ENCODE measurements around the gene DLGAP4. TPM values are rescaled to one million over a fixed set of nuclear protein-coding genes. Genes with fewer than 3 reads are reported as not detected.

The DLGAP4 gene
- total and polyA plus RNA-seq, 10 of the 15 experiments (the other 5 are each of a cell fraction or from before 2014, with no cell fraction given) = 0.42 to 43.3 (median 19.0) TPM

DNA sequence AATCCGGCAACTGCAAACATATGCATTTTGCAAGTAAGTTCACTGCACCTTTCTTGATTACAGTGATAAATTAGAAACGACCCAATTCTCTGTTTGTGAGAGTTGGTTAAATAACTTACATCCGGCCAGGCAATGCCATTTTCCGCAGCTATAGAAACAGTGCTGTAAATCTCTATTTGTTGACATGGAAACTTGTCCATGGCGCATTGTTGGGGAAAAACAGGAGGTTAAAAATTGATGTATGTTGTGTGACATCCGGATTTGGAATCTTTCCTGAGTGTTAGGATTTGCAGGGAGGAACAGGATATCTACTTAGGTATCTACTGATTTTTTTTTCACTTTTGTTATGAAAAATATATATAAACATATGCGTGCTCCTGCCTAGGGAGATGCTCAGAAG, 66.5 kb downstream of the DLGAP4 start (continued):
- TF ChIP-seq RELB (IDR thresholded peaks at IDR 0.05; ENCODE audit: low read depth) = no peak
- TF ChIP-seq CBX3 (IDR thresholded peaks at IDR 0.05; ENCODE audit: borderline replicate concordance, low read depth) = no peak

- CTCF ChIA-PET = interaction anchor here (1.2 kb wide), 1 partner anchor 67 kb away, joined by 3 read pairs; no protein-coding TSS in a partner anchor
- SMC1A ChIA-PET (ENCODE audit: uncharacterized antibody, unreplicated experiment) = no interaction called here
- Histone ChIP-seq H3K27ac (ENCODE audit: control insufficient read depth, insufficient read depth) (no peak overlapping the region), H3K4me2 (ENCODE audit: control insufficient read depth, insufficient read depth) (no peak overlapping the region), H4K20me1 (ENCODE audit: control insufficient read depth, insufficient read depth) (no peaks in the 10 kb centered on the region), H3K4me1 (ENCODE audit: control insufficient read depth, insufficient read depth, low read length) (no peaks in the 10 kb centered on the region), H2AFZ (ENCODE audit: control insufficient read depth, low read depth, low read length) (no peak overlapping the region), H3K36me3 (ENCODE audit: control insufficient read depth in 2 of 2, insufficient read depth in 2 of 2, low read length in 1 of 2) (no peaks in the 10 kb centered on the region), H3K9ac (ENCODE audit: control insufficient read depth, insufficient read depth, low read length) (no peak overlapping the region), H3K79me2 (ENCODE audit: control insufficient read depth, insufficient read depth, low read length) (no peaks in the 10 kb centered on the region), H3K27me3 (replicated peaks in 1 of 2; ENCODE audit: control insufficient read depth in 2 of 2, insufficient read depth in 2 of 2, low read length in 1 of 2) (no peaks in the 10 kb centered on the region; a peak in 1 of 4 replicates), H3K9me3 (replicated peaks; ENCODE audit: control insufficient read depth, insufficient read depth, low read length) (no peaks in the 10 kb centered on the region), H3K4me3 (no peak overlapping the region)
- no peak for TF ChIP-seq SUPT20H (IDR thresholded peaks at IDR 0.05; ENCODE audit: borderline replicate concordance, control insufficient read depth, low read depth, low read length)
- TF ChIP-seq, protein P1, sequence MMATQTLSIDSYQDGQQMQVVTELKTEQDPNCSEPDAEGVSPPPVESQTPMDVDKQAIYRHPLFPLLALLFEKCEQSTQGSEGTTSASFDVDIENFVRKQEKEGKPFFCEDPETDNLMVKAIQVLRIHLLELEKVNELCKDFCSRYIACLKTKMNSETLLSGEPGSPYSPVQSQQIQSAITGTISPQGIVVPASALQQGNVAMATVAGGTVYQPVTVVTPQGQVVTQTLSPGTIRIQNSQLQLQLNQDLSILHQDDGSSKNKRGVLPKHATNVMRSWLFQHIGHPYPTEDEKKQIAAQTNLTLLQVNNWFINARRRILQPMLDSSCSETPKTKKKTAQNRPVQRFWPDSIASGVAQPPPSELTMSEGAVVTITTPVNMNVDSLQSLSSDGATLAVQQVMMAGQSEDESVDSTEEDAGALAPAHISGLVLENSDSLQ (IDR thresholded peaks at IDR 0.05) = no peak
- no peak for TF ChIP-seq FOXK2 (IDR thresholded peaks at IDR 0.05)
- TF ChIP-seq LARP7 (IDR thresholded peaks at IDR 0.05) = no peak
- no peak for TF ChIP-seq CHD2 (IDR thresholded peaks at IDR 0.05; ENCODE audit: borderline replicate concordance, low read depth, low read length)
- TF ChIP-seq ZNF274 (IDR thresholded peaks at IDR 0.05; ENCODE audit: insufficient read depth, insufficient read length) = no peak
- TF ChIP-seq STAT3 (IDR thresholded peaks at IDR 0.05; ENCODE audit: low read depth, low read length) = no peak
- TF ChIP-seq KDM1A (IDR thresholded peaks at IDR 0.05; ENCODE audit: borderline replicate concordance) = no peak
- TF ChIP-seq NFYB (IDR thresholded peaks at IDR 0.05; ENCODE audit: insufficient read depth, low read depth, low read length) = no peak
- TF ChIP-seq BCL11A (IDR thresholded peaks at IDR 0.05; ENCODE audit: low read depth, low read length) = no peak
- TF ChIP-seq BMI1 (IDR thresholded peaks at IDR 0.05; ENCODE audit: borderline replicate concordance) = no peak
- intact Hi-C loops (cut with micrococcal nuclease; ENCODE audit: unreplicated experiment) = no loop called here
- no TSS peak for BruUV-seq (replicated peaks)
- RAD21 ChIA-PET (ENCODE audit: unreplicated experiment) = no interaction called here
- FAIRE-seq (no peak), DNase-seq (ENCODE audit: low read depth, low spot score) (no peak), ATAC-seq (no peak)
- 0% methylated on average over 1 of the region's 1 CpG for WGBS (ENCODE audit: insufficient coverage, insufficient replicate concordance, low lambda C conversion rate, missing lambda C conversion rate)
- POLR2A ChIA-PET = no interaction called here
- in situ Hi-C loops (cut with MboI) = no loop called here
Observed at GRCh38 chr20:36373089-36373488, 67.0 kb downstream of the DLGAP4 start.

All from GM12878 (cell line).